ENCODE measurements around the gene AGER.
"Not testable (repeated sequence)": the region's sequence is repeated elsewhere in the genome, so short reads cannot be mapped to it uniquely, and the experiment has no call there.

The AGER gene

DNA sequence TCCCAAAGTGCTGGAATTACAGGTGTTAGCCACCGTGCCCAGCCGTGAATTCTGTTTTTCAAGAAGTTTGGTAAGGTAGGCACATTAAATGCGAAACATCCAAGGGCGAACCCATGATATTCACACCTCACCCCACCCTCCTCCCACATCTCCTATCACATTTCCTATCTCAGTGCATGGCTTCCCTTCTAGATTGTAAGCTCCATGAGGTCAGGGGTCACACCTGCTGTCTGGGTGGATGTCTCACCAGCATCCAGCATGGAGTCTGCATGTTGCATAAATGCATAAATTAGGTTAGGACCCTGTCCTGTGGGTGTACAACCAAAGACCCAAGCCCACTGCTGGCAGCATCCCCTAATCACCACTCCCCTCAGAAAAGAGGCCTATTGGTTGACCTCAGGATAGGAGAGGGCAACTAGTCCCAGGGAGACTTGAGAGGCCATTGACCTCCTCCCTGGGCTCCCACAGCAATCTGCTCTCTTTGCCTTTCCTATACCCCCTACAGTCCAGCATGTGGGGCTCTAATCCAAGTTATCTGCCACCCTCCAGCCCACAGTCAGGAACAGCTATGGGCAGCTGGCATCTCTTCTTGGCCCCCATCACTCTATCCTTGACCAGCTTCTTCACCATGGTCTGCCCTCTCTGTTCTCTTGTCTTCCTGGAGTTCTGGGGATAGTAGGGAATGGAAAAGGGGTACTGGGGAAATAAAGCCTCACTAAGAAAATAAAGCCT is 36.5 kb downstream of the AGER start:
- TF ChIP-seq ESRRG (CRISPR knock-in tag; IDR thresholded peaks at IDR 0.05) (no peak), ISL1 (CRISPR knock-in tag; IDR thresholded peaks at IDR 0.05) (no peak), TCF4 (CRISPR knock-in tag; IDR thresholded peaks at IDR 0.05; ENCODE audit: borderline replicate concordance) (no peak), PPARA (CRISPR knock-in tag; IDR thresholded peaks at IDR 0.05; ENCODE audit: borderline replicate concordance) (no peak), ZNF565 (CRISPR knock-in tag; conservative IDR thresholded peaks at IDR 0.05; ENCODE audit: low read depth) (no peak)

DNA sequence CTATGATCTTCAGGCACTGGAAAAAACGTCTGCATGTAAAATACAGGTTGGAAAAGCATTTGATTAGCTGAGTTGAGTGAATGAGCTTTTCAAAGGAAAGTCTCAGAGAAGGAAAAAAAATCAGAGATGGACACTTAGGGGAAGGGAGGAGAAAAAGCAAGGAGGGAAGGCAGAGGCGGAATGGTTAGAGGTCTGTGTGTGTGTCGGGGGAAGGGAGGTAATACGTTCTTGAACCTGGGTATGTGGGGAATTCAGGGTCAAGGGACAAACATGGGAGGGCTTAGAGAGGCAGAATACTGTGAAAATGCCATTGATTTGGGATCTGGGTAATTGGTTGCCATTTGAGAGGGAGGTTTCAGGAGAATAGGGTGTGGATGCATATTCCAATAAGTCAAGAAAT is 37.4 kb downstream of the AGER start:
- TF ChIP-seq TOX (CRISPR knock-in tag; IDR thresholded peaks at IDR 0.05; ENCODE audit: borderline replicate concordance) (no peak), ZFP3 (CRISPR knock-in tag; IDR thresholded peaks at IDR 0.05) (no peak), PATZ1 (CRISPR knock-in tag; IDR thresholded peaks at IDR 0.05; ENCODE audit: borderline replicate concordance) (no peak), BACH2 (CRISPR knock-in tag; IDR thresholded peaks at IDR 0.05; ENCODE audit: borderline replicate concordance) (no peak), ZC3H10 (CRISPR knock-in tag; IDR thresholded peaks at IDR 0.05) (no peak), RARB (CRISPR knock-in tag; IDR thresholded peaks at IDR 0.05) (no peak), PPARA (CRISPR knock-in tag; IDR thresholded peaks at IDR 0.05; ENCODE audit: borderline replicate concordance) (no peak), CSDC2 (CRISPR knock-in tag; IDR thresholded peaks at IDR 0.05) (no peak)
- ATAC-seq, result no peak

More for the DNA sequence above, 36.5 kb downstream of the AGER start:
- ATAC-seq, result no peak

- TF ChIP-seq TSHZ2 (CRISPR knock-in tag; IDR thresholded peaks at IDR 0.05) (no peak), PPARA (CRISPR knock-in tag; IDR thresholded peaks at IDR 0.05; ENCODE audit: borderline replicate concordance) (no peak), CREB5 (CRISPR knock-in tag; IDR thresholded peaks at IDR 0.05; ENCODE audit: low read depth) (no peak), ISL1 (CRISPR knock-in tag; IDR thresholded peaks at IDR 0.05) (no peak), CSDC2 (CRISPR knock-in tag; IDR thresholded peaks at IDR 0.05) (no peak), TOX (CRISPR knock-in tag; IDR thresholded peaks at IDR 0.05; ENCODE audit: borderline replicate concordance) (no peak), CSRNP3 (CRISPR knock-in tag; IDR thresholded peaks at IDR 0.05) (no peak)
- ATAC-seq, result no peak
These were observed 37.8 kb downstream of the AGER start for GRCh38 chr6:32146287-32146686.

- ATAC-seq, result not testable (repeated sequence)
These were observed 39.8 kb downstream of the AGER start for GRCh38 chr6:32144238-32144637.

DNA sequence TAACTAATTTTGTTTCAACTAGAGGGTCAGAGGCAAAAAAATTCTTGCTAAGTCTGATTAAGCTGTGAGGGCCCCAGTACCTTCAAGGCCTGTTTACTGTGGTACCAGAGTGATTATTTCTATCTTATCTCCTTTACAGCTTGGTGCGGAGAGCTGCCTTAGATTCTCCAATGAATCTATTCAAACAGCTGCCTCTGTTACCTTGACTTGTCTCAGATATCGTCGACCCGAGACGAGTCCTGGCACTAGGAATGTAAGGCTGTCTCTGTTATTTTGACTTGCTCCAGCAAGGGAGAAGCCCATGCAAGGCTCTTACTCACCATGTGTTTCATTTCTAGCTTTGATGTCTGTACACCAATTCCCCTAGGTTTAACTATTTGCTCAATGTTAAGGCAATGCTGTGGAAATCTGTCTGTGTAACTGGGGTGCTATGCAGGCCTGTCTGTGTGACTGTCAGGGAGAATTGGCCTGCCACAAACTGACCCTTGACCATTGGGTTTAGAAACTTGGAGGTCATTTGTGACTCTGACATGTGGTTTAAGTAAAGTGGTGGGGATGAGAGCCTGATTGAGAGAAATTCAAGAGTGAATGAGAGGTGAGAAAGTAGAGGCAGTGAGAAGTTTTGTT is 43.5 kb downstream of the AGER start:
- ATAC-seq, result no peak
- no peak for TF ChIP-seq BACH2 (CRISPR knock-in tag; IDR thresholded peaks at IDR 0.05; ENCODE audit: borderline replicate concordance)
- TF ChIP-seq ISL1 (CRISPR knock-in tag; IDR thresholded peaks at IDR 0.05), result no peak
- no peak for TF ChIP-seq CREB5 (CRISPR knock-in tag; IDR thresholded peaks at IDR 0.05; ENCODE audit: low read depth)
- no peak for TF ChIP-seq PPARA (CRISPR knock-in tag; IDR thresholded peaks at IDR 0.05; ENCODE audit: borderline replicate concordance)
- no peak for TF ChIP-seq ESRRG (CRISPR knock-in tag; IDR thresholded peaks at IDR 0.05)
- TF ChIP-seq ARNTL (CRISPR knock-in tag; IDR thresholded peaks at IDR 0.05; ENCODE audit: borderline replicate concordance, low read depth), result no peak
- TF ChIP-seq CSDC2 (CRISPR knock-in tag; IDR thresholded peaks at IDR 0.05), result no peak
- no peak for TF ChIP-seq GLIS3 (CRISPR knock-in tag; IDR thresholded peaks at IDR 0.05)
